Measurements from ENCODE around the gene KLHDC8A. TPM values are rescaled to one million over a fixed set of nuclear protein-coding genes. Genes with fewer than 3 reads are reported as not detected.

Gene KLHDC8A
- total and polyA plus RNA-seq, 2 donors (not counting 3 experiments of a cell fraction or from before 2014, with no cell fraction given), result not detected

DNA sequence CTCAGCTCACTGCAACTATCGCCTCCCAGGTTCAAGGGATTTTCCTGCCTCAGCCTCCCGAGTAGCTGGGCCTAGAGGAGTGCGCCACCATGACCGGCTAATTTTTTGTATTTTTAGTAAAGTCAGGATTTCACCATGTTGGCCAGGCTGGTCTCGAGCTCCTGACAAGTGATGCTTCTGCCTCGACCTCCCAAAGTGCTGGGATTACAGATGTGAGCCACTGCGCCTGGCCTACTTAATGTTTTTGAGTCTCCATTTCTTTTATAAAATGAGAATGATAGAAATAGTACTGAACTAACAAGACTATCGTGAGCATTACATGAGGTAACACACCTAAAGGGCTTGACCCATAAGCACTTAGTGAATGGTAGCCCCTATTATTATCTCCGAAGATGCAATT, 56.6 kb downstream of the KLHDC8A start:
- TF ChIP-seq MYC (IDR thresholded peaks at IDR 0.05; ENCODE audit: low read depth, low read length) (no peak), MAX (IDR thresholded peaks at IDR 0.05; ENCODE audit: insufficient read depth, insufficient read length) (no peak), POLR2A (IDR thresholded peaks at IDR 0.05; ENCODE audit: low read depth, low read length) (no peak), JUN (IDR thresholded peaks at IDR 0.05; ENCODE audit: borderline replicate concordance, insufficient read depth, insufficient read length, low read depth) (no peak), FOS (IDR thresholded peaks at IDR 0.05; ENCODE audit: borderline replicate concordance, insufficient read depth, low read length) (no peak), GATA2 (IDR thresholded peaks at IDR 0.05; ENCODE audit: insufficient read depth, insufficient read length, low read depth, low read length) (no peak), EZH2 (IDR thresholded peaks at IDR 0.05; ENCODE audit: borderline replicate concordance, low read depth, low read length, severe bottlenecking) (no peak), POLR2AphosphoS5 (IDR thresholded peaks at IDR 0.05; ENCODE audit: insufficient read depth, low read depth, low read length) (no peak)
- TF ChIP-seq, protein P1, sequence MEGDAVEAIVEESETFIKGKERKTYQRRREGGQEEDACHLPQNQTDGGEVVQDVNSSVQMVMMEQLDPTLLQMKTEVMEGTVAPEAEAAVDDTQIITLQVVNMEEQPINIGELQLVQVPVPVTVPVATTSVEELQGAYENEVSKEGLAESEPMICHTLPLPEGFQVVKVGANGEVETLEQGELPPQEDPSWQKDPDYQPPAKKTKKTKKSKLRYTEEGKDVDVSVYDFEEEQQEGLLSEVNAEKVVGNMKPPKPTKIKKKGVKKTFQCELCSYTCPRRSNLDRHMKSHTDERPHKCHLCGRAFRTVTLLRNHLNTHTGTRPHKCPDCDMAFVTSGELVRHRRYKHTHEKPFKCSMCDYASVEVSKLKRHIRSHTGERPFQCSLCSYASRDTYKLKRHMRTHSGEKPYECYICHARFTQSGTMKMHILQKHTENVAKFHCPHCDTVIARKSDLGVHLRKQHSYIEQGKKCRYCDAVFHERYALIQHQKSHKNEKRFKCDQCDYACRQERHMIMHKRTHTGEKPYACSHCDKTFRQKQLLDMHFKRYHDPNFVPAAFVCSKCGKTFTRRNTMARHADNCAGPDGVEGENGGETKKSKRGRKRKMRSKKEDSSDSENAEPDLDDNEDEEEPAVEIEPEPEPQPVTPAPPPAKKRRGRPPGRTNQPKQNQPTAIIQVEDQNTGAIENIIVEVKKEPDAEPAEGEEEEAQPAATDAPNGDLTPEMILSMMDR (IDR thresholded peaks at IDR 0.05; ENCODE audit: extremely low read depth in 1 of 2, insufficient read depth in 1 of 2, low read depth in 1 of 2, low read length in 2 of 2), result no peak
- ChIA-PET CTCF (interaction anchor here (2.3 to 3.2 kb wide), 2 partner anchors 21 to 27 kb away, joined by 6 to 18 read pairs; partner anchors contain the start of gene NUAK2), POLR2A (no interaction called here)
- Histone ChIP-seq H3K9me1 (replicated peaks; ENCODE audit: control insufficient read depth, extremely low read depth, insufficient read depth, low read length) (no peaks in the 10 kb centered on the region), H2AFZ (ENCODE audit: low read depth, low read length) (no peak overlapping the region), H3K27me3 (ENCODE audit: control insufficient read depth in 2 of 2, insufficient read depth in 2 of 2, low read length in 2 of 2) (no peaks in the 10 kb centered on the region), H3K36me3 (ENCODE audit: control insufficient read depth in 2 of 2, extremely low read depth in 1 of 2, insufficient read depth in 2 of 2, low read length in 2 of 2) (peaks cover 0 to 11% of the 10 kb centered on the region in 2 experiments), H3K4me1 (ENCODE audit: control insufficient read depth, extremely low read depth, insufficient read depth, low read length) (peaks cover 18% of the 10 kb centered on the region), H3K4me2 (ENCODE audit: insufficient read depth, low read length) (no peak overlapping the region), H3K4me3 (replicated peaks in 1 of 3; ENCODE audit: insufficient read depth in 1 of 3, low read depth in 1 of 3, low read length in 3 of 3) (no peak overlapping the region), H3K9me3 (replicated peaks; ENCODE audit: control insufficient read depth, insufficient read depth, low read length) (no peaks in the 10 kb centered on the region), H3K9ac (replicated peaks; ENCODE audit: extremely low read depth, insufficient read depth, low read length) (no peak overlapping the region), H4K20me1 (replicated peaks; ENCODE audit: control insufficient read depth, extremely low read depth, insufficient read depth, low read length) (no peaks in the 10 kb centered on the region), H3K79me2 (ENCODE audit: control insufficient read depth, insufficient read depth, low read length) (no peaks in the 10 kb centered on the region), H3K27ac (ENCODE audit: insufficient read depth, low read depth, low read length) (no peak overlapping the region)
- intact Hi-C loops (cut with micrococcal nuclease) (no loop called here), dilution Hi-C loops (cut with MboI; ENCODE audit: extremely low pct_ligation_motif_present, low sequenced_read_pairs) (no loop called here)
- DNase-seq (ENCODE audit: low read depth, low spot score) (no peak), FAIRE-seq (no peak)
- no TSS peak for BruUV-seq (replicated peaks)
